Measurements from ENCODE around the gene SASH3.

GRCh38 chrX:129741880-129742758, 37.6 kb upstream of the SASH3 start:
- TF ChIP-seq CTCF (conservative IDR thresholded peaks at IDR 0.05; ENCODE audit: low read depth, low read length) (no peak), EZH2 (IDR thresholded peaks at IDR 0.05; ENCODE audit: borderline replicate concordance, low read depth, low read length, poor library complexity, severe bottlenecking) (no peak)
